ENCODE measurements around the gene GAS5. TPM values are rescaled to one million over a fixed set of nuclear protein-coding genes. Genes with fewer than 3 reads are reported as not detected.

GAS5 gene
- total and polyA plus RNA-seq, 2 of the 8 experiments (the other 6 are each of a cell fraction or from before 2014, with no cell fraction given) = 799 to 1,238 TPM

DNA sequence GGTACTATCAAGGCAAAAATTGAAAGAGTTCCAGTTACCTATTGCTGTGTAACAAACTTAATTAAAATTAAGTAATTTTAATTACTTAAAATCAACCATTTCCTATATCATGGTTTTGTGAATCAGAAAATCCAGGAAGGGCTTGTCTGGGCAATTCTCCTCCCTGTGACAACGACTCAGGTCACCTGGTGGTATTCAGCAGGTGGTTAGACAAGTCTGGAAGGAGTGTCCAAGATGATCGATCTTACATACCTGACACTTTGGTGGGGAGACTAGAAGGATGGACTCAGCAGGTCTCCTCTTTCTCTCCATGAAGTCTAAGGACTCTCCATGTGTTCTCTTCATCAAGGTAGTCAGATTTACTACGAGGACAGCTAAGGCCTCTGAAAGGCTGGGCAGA is 26.4 kb upstream of the GAS5 start:
- Histone ChIP-seq H3K79me1 (ENCODE audit: low read depth, low read length) (no peaks in the 10 kb centered on the region; the same call in 1 of the 2 replicates), H2AK5ac (ENCODE audit: low read depth, low read length) (no peak overlapping the region), H4K20me1 (replicated peaks in 1 of 2; ENCODE audit: control insufficient read depth in 1 of 2, insufficient read depth in 2 of 2, low read length in 2 of 2) (no peaks in the 10 kb centered on the region), H4K91ac (replicated peaks; ENCODE audit: insufficient read length, low read length) (no peak overlapping the region), H3K23ac (ENCODE audit: insufficient read length) (no peak overlapping the region), H3K56ac (replicated peaks; ENCODE audit: insufficient read length, low read depth, low read length) (no peak overlapping the region), H3K23me2 (ENCODE audit: low read depth, low read length) (no peaks in the 10 kb centered on the region), H4K8ac (ENCODE audit: extremely low read depth, insufficient read depth, low read length) (no peak overlapping the region), H3K79me2 (ENCODE audit: control insufficient read depth in 1 of 2, insufficient read depth in 2 of 2, low read length in 2 of 2) (no peaks in the 10 kb centered on the region), H3K9ac (replicated peaks in 1 of 4; ENCODE audit: extremely low read depth in 1 of 4, low read depth in 3 of 4, low read length in 3 of 4) (no peak overlapping the region), H2AFZ (ENCODE audit: low read length) (no peak overlapping the region), H3K27ac (ENCODE audit: low read depth, low read length) (no peak overlapping the region), H3K4ac (replicated peaks; ENCODE audit: insufficient read length, low read depth, low read length) (no peak overlapping the region), H3K14ac (ENCODE audit: insufficient read length) (no peak overlapping the region), H3K9me3 (ENCODE audit: insufficient read depth in 2 of 2, low read depth in 1 of 2, low read length in 1 of 2) (no peaks in the 10 kb centered on the region), H3K4me2 (ENCODE audit: insufficient read depth in 1 of 2, low read depth in 2 of 2, low read length in 2 of 2) (no peak overlapping the region), H4K5ac (ENCODE audit: insufficient read length, low read depth, low read length) (no peak overlapping the region), H2BK5ac (ENCODE audit: low read depth, low read length) (no peak overlapping the region), H3K4me1 (replicated peaks in 1 of 4; ENCODE audit: control insufficient read depth in 3 of 4, insufficient read depth in 4 of 4, low read length in 3 of 4) (peaks cover 0 to 3% (median 0%) of the 10 kb centered on the region in 4 experiments; a peak in 1 of 7 replicates), H2BK15ac (ENCODE audit: low read length) (no peak overlapping the region), H2BK120ac (replicated peaks; ENCODE audit: low read depth, low read length) (no peak overlapping the region), H2BK12ac (ENCODE audit: low read depth, low read length) (no peak overlapping the region), H3K36me3 (ENCODE audit: control insufficient read depth in 2 of 4, insufficient read depth in 4 of 4, low read length in 3 of 4) (no peaks in the 10 kb centered on the region; a peak in 1 of 8 replicates), H3K27me3 (replicated peaks in 1 of 4; ENCODE audit: control insufficient read depth in 3 of 4, extremely low read depth in 1 of 4, insufficient read depth in 3 of 4, low read length in 3 of 4) (no peaks in the 10 kb centered on the region), H3K4me3 (ENCODE audit: extremely low read depth in 1 of 4, insufficient read depth in 2 of 4, low read depth in 3 of 4, low read length in 4 of 4) (no peak overlapping the region), H2BK20ac (ENCODE audit: low read length) (no peak overlapping the region), H3K18ac (ENCODE audit: extremely low read depth, low read length) (no peak overlapping the region; the same call in 1 of the 2 replicates)
- DNase-seq (ENCODE audit: low read depth in 1 of 2, low spot score in 2 of 2) (no peak), FAIRE-seq (no peak)
- WGBS, 2 experiments (ENCODE audit: extremely low coverage in 1 of 2, insufficient coverage in 1 of 2, insufficient read length in 1 of 2, insufficient replicate concordance in 2 of 2, low coverage in 1 of 2, low lambda C conversion rate in 2 of 2, missing lambda C conversion rate in 1 of 2) = 88% methylated on average over 3 of the region's 3 CpGs; no CpG with 5 or more reads in 1 of the 2 experiments
- ChIA-PET POLR2A (ENCODE audit: partially characterized antibody) (interaction anchor here (1.2 to 1.6 kb wide), 2 partner anchors 26 to 28 kb away, joined by 6 to 9 read pairs; partner anchors contain the start of genes GAS5 and ZBTB37), CTCF (ENCODE audit: partially characterized antibody) (interaction anchor here (1.5 kb wide), 1 partner anchor 20 kb away, joined by 3 read pairs; no protein-coding TSS in a partner anchor)
- TF ChIP-seq JUN (IDR thresholded peaks at IDR 0.05; ENCODE audit: low read depth, low read length) = no peak
- no peak for TF ChIP-seq NRF1 (IDR thresholded peaks at IDR 0.05; ENCODE audit: low read depth, low read length)
- no peak for TF ChIP-seq SIN3A (conservative IDR thresholded peaks at IDR 0.05 in 1 of 2, IDR thresholded peaks at IDR 0.05 in 1 of 2; ENCODE audit: low read depth in 1 of 2, low read length in 2 of 2)
- TF ChIP-seq CTBP2 (IDR thresholded peaks at IDR 0.05; ENCODE audit: borderline replicate concordance, insufficient read depth, insufficient read length, low read length) = no peak
- no peak for TF ChIP-seq SP2 (IDR thresholded peaks at IDR 0.05; ENCODE audit: low read length)
